KMS-11 (cell line): ENCODE results near the gene PROB1.

Source experiments
- H2AFZ ChIP-seq: fragments of 200-600 bp; sonication (generic); 2 replicates; pipeline ENCODE4 v1.6.1; 2016; ENCODE audit warnings: antibody characterized with exemption, mixed run types, low read depth
- H3K27ac ChIP-seq: fragments of 200-600 bp; sonication (generic); 2 replicates; pipeline ENCODE4 v1.6.1; 2016; ENCODE audit warnings: mild to moderate bottlenecking, mixed run types
- H3K27me3 ChIP-seq: fragments of 200-600 bp; sonication (generic); 2 replicates; pipeline ENCODE4 v1.6.1; 2017; ENCODE audit warnings: mild to moderate bottlenecking, low read depth, mixed run types, moderate library complexity; ENCODE audit not compliant: insufficient read depth
- H3K36me3 ChIP-seq: fragments of 200-600 bp; sonication (generic); 2 replicates; pipeline ENCODE4 v1.6.1; 2017; ENCODE audit warnings: mild to moderate bottlenecking, mixed run types; ENCODE audit not compliant: insufficient read depth
- H3K4me1 ChIP-seq: fragments of 200-600 bp; sonication (generic); 2 replicates; pipeline ENCODE4 v1.6.1; 2016; ENCODE audit warnings: mild to moderate bottlenecking, low read depth, mixed run types; ENCODE audit not compliant: poor library complexity, severe bottlenecking
- H3K4me2 ChIP-seq: fragments of 200-600 bp; sonication (generic); 2 replicates; pipeline ENCODE4 v1.7.0; 2016; ENCODE audit warnings: mild to moderate bottlenecking, mixed run types
- H3K4me3 ChIP-seq: fragments of 200-600 bp; sonication (generic); IDR thresholded peaks from 2 replicates; pipeline ENCODE4 v1.6.1; 2017; ENCODE audit warnings: low read depth, low read length, mixed read lengths; ENCODE audit not compliant: insufficient read depth
- H3K79me2 ChIP-seq: fragments of 200-600 bp; sonication (generic); 2 replicates; pipeline ENCODE4 v1.6.1; 2016; ENCODE audit warnings: low read depth, mixed run types; ENCODE audit not compliant: insufficient read depth
- H3K9ac ChIP-seq: fragments of 200-600 bp; sonication (generic); 2 replicates; pipeline ENCODE4 v1.6.1; 2016; ENCODE audit warnings: mild to moderate bottlenecking, mixed run types
- H4K20me1 ChIP-seq: fragments of 200-600 bp; sonication (generic); 2 replicates; pipeline ENCODE4 v1.6.1; 2016; ENCODE audit warnings: mild to moderate bottlenecking, mixed run types; ENCODE audit not compliant: insufficient read depth
- TF ChIP-seq, protein P1 (sequence below): fragments of 200-600 bp; sonication (generic); conservative IDR thresholded peaks from 2 replicates; pipeline ENCODE4 v1.6.1; 2017; ENCODE audit warnings: low read depth, mild to moderate bottlenecking, antibody characterized with exemption, low read length, moderate library complexity, mixed read lengths

Gene PROB1

GRCh38 chr5:139343476-139343875, 51.4 kb downstream of the PROB1 start:
- H3K4me3 ChIP-seq: no peak overlapping the region
- no peaks in the 10 kb centered on the region for H3K27me3 ChIP-seq
- H3K4me1 ChIP-seq: peaks cover 22% of the 10 kb centered on the region
- H3K4me2 ChIP-seq: peak overlapping the region; percentile 91
- no peaks in the 10 kb centered on the region for H4K20me1 ChIP-seq
- no peak overlapping the region; the same call in 1 of the 2 replicates for H3K9ac ChIP-seq
- H3K79me2 ChIP-seq: peaks cover 59% of the 10 kb centered on the region
- H2AFZ ChIP-seq: no peak overlapping the region
- no peak overlapping the region; the same call in 1 of the 2 replicates for H3K27ac ChIP-seq
- no peaks in the 10 kb centered on the region for H3K36me3 ChIP-seq
- TF ChIP-seq, protein P1, sequence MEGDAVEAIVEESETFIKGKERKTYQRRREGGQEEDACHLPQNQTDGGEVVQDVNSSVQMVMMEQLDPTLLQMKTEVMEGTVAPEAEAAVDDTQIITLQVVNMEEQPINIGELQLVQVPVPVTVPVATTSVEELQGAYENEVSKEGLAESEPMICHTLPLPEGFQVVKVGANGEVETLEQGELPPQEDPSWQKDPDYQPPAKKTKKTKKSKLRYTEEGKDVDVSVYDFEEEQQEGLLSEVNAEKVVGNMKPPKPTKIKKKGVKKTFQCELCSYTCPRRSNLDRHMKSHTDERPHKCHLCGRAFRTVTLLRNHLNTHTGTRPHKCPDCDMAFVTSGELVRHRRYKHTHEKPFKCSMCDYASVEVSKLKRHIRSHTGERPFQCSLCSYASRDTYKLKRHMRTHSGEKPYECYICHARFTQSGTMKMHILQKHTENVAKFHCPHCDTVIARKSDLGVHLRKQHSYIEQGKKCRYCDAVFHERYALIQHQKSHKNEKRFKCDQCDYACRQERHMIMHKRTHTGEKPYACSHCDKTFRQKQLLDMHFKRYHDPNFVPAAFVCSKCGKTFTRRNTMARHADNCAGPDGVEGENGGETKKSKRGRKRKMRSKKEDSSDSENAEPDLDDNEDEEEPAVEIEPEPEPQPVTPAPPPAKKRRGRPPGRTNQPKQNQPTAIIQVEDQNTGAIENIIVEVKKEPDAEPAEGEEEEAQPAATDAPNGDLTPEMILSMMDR: no peak

DNA sequence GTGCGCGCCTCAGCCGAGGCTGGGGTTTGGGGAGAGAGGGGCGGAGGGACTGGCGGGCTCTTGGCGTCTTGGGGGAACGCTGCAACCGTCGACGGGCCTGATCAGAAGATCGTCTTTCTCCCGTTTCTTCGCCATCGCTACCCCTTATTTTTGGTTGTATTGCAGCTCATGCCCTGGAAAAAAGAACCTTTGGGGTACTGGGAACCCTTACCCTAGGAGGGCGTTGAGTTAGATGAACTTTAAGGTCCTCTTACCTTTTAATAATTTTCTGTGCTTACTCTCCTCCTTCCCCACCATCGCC, 52.5 kb downstream of the PROB1 start:
- H3K4me1 ChIP-seq: peaks cover 22% of the 10 kb centered on the region

DNA sequence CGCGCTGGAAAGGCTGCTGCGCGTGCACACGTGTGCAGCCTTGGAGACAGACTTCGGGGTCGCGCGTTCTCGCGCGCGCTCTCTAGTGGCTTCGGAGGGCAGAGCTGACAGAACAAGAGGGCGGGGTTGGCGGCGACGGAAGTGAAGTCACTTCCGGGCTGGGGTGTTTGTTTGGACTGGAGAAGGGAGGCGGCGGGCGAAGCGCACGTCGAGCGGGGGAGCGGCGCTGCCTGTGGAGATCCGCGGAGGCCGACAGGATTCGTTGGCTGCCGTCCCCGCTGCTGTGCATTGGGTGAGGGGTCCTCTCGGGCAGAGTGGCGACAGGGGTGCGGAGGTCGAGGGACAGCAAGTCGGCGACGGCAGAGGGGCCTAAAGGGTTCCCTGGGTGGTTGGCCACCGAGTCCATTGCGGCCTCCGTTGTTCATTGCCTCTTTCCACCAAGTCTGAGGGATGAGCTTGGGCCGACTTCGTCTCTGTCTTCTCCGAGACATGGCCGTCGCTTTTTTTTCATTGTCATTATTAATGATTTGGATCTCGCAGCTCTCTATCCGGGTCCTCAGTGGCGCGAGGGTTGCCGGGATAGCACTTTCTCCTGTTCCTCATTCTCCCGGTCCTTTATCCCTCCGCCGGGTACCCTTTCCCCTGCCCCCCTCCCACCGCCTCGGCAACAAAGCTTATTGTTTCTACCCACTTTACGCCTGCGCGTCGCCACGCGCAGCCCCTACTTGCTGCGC, 53.0 kb downstream of the PROB1 start, which contains the start of gene PAIP2:
TSS of gene PAIP2 (plus strand) at position 166 of the 734 bp plus-strand sequence. CDS start 21,931 bp downstream, outside the sequence.
- H3K36me3 ChIP-seq: no peaks in the 10 kb centered on the region
- no peak within 1 kb of the TSS for H3K4me3 ChIP-seq
- H3K79me2 ChIP-seq: peaks cover 45% of the 10 kb centered on the region
- H3K4me1 ChIP-seq: peaks cover 22% of the 10 kb centered on the region
- no peaks in the 10 kb centered on the region for H3K27me3 ChIP-seq
- peak within 1 kb of the TSS; percentile 86 for H3K9ac ChIP-seq
- peak within 1 kb of the TSS; percentile 93 for H3K27ac ChIP-seq
- H4K20me1 ChIP-seq: no peaks in the 10 kb centered on the region
- peak within 1 kb of the TSS; percentile 91 for H3K4me2 ChIP-seq
- TF ChIP-seq, protein P1: peak; percentile 50; the same call in 1 of the 2 replicates
- peak within 1 kb of the TSS; percentile 58 for H2AFZ ChIP-seq

More for the DNA sequence above, 52.5 kb downstream of the PROB1 start:
- Histone ChIP-seq H3K9ac (peak overlapping the region; percentile 86), H2AFZ (peak overlapping the region; percentile 58; the same call in 1 of the 2 replicates), H3K36me3 (no peaks in the 10 kb centered on the region), H3K4me3 (no peak overlapping the region), H3K4me2 (peak overlapping the region; percentile 91), H3K79me2 (peaks cover 50% of the 10 kb centered on the region), H3K27ac (peak overlapping the region; percentile 93), H3K27me3 (no peaks in the 10 kb centered on the region), H4K20me1 (no peaks in the 10 kb centered on the region)
- TF ChIP-seq, protein P1: no peak

DNA sequence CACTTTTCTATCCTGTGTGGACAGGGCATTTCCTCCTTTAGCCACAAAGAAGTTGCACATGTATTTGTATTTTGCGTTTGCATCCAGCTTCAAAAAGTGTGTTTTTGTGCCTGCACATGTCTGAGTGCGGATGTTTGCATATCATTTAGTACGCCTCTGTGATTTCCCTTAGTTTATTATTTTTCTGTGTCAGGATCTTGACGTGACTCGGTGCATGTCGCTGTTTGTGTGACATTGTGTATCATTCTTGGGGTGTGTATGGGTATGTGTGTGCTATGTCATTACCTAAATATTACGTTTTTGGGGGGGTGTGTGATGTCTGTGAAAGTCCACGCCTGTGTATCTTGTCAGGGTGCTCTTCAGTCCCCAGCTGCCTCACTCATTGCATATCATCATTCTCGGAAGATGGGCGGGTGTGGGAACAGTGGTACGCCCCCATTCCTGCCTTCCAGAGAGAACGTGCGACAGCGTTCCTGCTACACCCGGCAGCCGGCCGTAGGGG, 53.7 kb downstream of the PROB1 start:
- Histone ChIP-seq H3K4me1 (peaks cover 22% of the 10 kb centered on the region), H4K20me1 (no peaks in the 10 kb centered on the region), H3K79me2 (peaks cover 39% of the 10 kb centered on the region), H3K27ac (no peak overlapping the region; the same call in 1 of the 2 replicates), H3K36me3 (no peaks in the 10 kb centered on the region), H3K4me3 (no peak overlapping the region), H3K4me2 (peak overlapping the region; percentile 80), H3K27me3 (no peaks in the 10 kb centered on the region), H2AFZ (peak overlapping the region; percentile 58), H3K9ac (peak overlapping the region; percentile 86; the same call in 1 of the 2 replicates)
- TF ChIP-seq, protein P1: no peak; the same call in 1 of the 2 replicates
